Measurements from ENCODE around the gene NEDD4. TPM values are rescaled to one million over a fixed set of nuclear protein-coding genes. Genes with fewer than 3 reads are reported as not detected.

NEDD4 gene
- total RNA-seq, 2 donors from 2014 or later = 10.4 to 16.5 TPM

DNA sequence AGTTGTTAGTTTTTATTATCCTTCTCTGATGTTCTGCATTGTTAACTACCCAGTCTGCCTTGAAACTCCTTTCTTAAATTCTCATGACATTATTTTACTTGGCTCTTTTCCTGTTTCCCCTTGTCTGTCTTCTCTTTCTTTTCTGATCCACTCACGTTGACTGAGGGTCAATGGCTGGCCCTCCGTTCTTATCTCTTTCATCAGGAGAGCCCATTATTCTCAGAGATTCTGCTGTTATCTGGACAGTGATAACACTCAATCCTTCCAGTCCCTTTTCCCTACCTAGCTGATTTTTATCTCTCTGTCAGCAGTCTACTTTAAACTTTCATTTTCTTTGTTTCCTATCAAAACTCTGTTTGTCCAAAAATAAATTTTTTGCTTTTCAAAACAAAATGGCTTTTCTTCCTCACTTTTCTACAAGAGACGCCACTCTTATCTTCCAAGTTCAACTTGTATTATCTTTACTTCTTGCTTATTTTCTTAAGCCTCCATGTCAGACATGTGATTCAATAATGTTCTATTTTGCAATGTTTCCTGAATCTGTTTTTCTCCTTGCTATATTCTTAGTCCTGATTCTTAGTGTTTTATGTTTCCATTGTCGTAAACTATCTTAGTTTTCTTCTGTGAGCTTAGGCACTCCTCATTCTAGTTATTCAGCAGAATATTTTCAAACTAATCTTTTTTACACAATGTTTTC, 120.2 kb downstream of the NEDD4 start:
- TF ChIP-seq, protein P1, sequence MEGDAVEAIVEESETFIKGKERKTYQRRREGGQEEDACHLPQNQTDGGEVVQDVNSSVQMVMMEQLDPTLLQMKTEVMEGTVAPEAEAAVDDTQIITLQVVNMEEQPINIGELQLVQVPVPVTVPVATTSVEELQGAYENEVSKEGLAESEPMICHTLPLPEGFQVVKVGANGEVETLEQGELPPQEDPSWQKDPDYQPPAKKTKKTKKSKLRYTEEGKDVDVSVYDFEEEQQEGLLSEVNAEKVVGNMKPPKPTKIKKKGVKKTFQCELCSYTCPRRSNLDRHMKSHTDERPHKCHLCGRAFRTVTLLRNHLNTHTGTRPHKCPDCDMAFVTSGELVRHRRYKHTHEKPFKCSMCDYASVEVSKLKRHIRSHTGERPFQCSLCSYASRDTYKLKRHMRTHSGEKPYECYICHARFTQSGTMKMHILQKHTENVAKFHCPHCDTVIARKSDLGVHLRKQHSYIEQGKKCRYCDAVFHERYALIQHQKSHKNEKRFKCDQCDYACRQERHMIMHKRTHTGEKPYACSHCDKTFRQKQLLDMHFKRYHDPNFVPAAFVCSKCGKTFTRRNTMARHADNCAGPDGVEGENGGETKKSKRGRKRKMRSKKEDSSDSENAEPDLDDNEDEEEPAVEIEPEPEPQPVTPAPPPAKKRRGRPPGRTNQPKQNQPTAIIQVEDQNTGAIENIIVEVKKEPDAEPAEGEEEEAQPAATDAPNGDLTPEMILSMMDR (conservative IDR thresholded peaks at IDR 0.05) = no peak
- WGBS, 2 experiments (ENCODE audit: insufficient coverage in 1 of 2, insufficient read length in 1 of 2) = 53 to 63% methylated on average over 4 of the region's 4 CpGs
- Histone ChIP-seq H3K27me3 (ENCODE audit: control insufficient read depth, insufficient read depth, low read length, poor library complexity, severe bottlenecking) (peaks cover 40% of the 10 kb centered on the region), H3K4me1 (ENCODE audit: control insufficient read depth, insufficient read depth, low read length) (peaks cover 14% of the 10 kb centered on the region), H3K4me3 (ENCODE audit: low read length) (peak overlapping the region; percentile 65), H3K27ac (ENCODE audit: low read depth, low read length) (no peak overlapping the region), H3K9ac (ENCODE audit: extremely low read depth, low read length, poor library complexity, severe bottlenecking) (no peak overlapping the region), H3K36me3 (ENCODE audit: control insufficient read depth, insufficient read depth, low read length) (no peaks in the 10 kb centered on the region), H3K9me3 (ENCODE audit: control insufficient read depth, low read length) (no peaks in the 10 kb centered on the region)
- Mint-ChIP-seq H3K4me1 (peaks cover 22% of the 10 kb centered on the region), H3K9me3 (peaks cover 4% of the 10 kb centered on the region), H3K4me3 (no peak overlapping the region), H3K27ac (no peak overlapping the region), H3K36me3 (ENCODE audit: low read depth) (peaks cover 7% of the 10 kb centered on the region), H3K27me3 (ENCODE audit: insufficient read depth) (peaks cover 22% of the 10 kb centered on the region)
- no peak for DNase-seq

DNA sequence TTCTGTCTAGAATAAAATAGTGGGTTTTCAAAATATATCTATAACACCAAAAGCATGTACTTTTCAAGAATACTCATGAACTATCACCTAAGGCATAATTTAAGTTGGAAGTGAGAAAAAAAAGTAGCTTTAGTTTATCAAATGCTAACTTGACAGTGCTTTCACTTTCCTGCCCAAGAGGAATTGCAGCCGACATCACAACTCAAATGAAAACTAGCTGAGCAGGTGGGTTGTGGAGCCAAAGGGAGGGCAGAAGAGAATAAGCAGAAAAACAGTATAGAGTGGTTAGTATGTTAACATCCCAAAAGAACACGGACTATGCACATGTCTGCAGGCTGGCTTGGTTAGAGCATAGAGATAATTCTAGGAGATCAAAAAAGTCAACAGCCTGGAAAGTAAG, 120.9 kb downstream of the NEDD4 start:
- peaks cover 24% of the 10 kb centered on the region for H3K27me3 Mint-ChIP-seq (ENCODE audit: insufficient read depth)
- Histone ChIP-seq H3K27ac (ENCODE audit: low read depth, low read length) (no peak overlapping the region), H3K4me1 (ENCODE audit: control insufficient read depth, insufficient read depth, low read length) (peaks cover 14% of the 10 kb centered on the region), H3K9ac (ENCODE audit: extremely low read depth, low read length, poor library complexity, severe bottlenecking) (no peak overlapping the region), H3K4me3 (ENCODE audit: low read length) (peak overlapping the region; percentile 65), H3K27me3 (ENCODE audit: control insufficient read depth, insufficient read depth, low read length, poor library complexity, severe bottlenecking) (peaks cover 43% of the 10 kb centered on the region), H3K9me3 (ENCODE audit: control insufficient read depth, low read length) (no peaks in the 10 kb centered on the region), H3K36me3 (ENCODE audit: control insufficient read depth, insufficient read depth, low read length) (no peaks in the 10 kb centered on the region)
- no peak overlapping the region for H3K27ac Mint-ChIP-seq
- H3K9me3 Mint-ChIP-seq = peaks cover 4% of the 10 kb centered on the region
- 87 to 100% methylated on average over 2 of the region's 2 CpGs for WGBS, 2 experiments (ENCODE audit: insufficient coverage in 1 of 2, insufficient read length in 1 of 2)
- H3K4me1 Mint-ChIP-seq = peaks cover 22% of the 10 kb centered on the region
- DNase-seq = no peak
- TF ChIP-seq, protein P1 (conservative IDR thresholded peaks at IDR 0.05) = no peak
- no peak overlapping the region for H3K4me3 Mint-ChIP-seq
- peaks cover 7% of the 10 kb centered on the region for H3K36me3 Mint-ChIP-seq (ENCODE audit: low read depth)

DNA sequence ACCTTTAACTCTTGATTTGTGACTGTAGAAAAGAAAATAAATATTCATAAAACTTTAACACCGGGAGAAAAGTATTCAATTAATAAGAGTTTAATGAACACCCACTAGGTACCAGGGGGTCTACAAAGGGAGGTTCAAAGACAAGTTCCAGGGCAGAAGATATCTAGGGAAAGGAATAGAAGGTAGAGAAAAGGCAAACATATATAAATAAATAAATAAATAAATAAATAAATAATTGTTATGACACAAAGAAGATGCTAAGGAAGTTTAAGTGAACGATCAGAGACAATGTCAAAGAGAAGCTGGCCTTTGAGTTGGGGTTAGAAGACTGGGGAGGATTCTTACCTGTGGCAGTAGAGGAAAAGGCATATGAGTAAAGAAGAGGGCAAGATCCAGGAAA, 123.8 kb downstream of the NEDD4 start:
- no peaks in the 10 kb centered on the region for H3K36me3 ChIP-seq (ENCODE audit: control insufficient read depth, insufficient read depth, low read length)
- TF ChIP-seq, protein P1 (conservative IDR thresholded peaks at IDR 0.05) = no peak
- Mint-ChIP-seq H3K9me3 (no peaks in the 10 kb centered on the region), H3K36me3 (ENCODE audit: low read depth) (peaks cover 7% of the 10 kb centered on the region), H3K27me3 (ENCODE audit: insufficient read depth) (peaks cover 20% of the 10 kb centered on the region), H3K4me1 (peaks cover 22% of the 10 kb centered on the region), H3K4me3 (no peak overlapping the region), H3K27ac (no peak overlapping the region)
- peaks cover 14% of the 10 kb centered on the region for H3K4me1 ChIP-seq (ENCODE audit: control insufficient read depth, insufficient read depth, low read length)
- H3K9me3 ChIP-seq (ENCODE audit: control insufficient read depth, low read length) = no peaks in the 10 kb centered on the region
- no peak overlapping the region for H3K27ac ChIP-seq (ENCODE audit: low read depth, low read length)
- H3K4me3 ChIP-seq (ENCODE audit: low read length) = no peak overlapping the region
- H3K9ac ChIP-seq (ENCODE audit: extremely low read depth, low read length, poor library complexity, severe bottlenecking) = no peak overlapping the region
- DNase-seq = no peak
- 92% methylated on average over 2 of the region's 2 CpGs; no CpG with 5 or more reads in 1 of the 2 experiments for WGBS, 2 experiments (ENCODE audit: insufficient coverage in 1 of 2, insufficient read length in 1 of 2)
- peaks cover 24% of the 10 kb centered on the region for H3K27me3 ChIP-seq (ENCODE audit: control insufficient read depth, insufficient read depth, low read length, poor library complexity, severe bottlenecking)
